ENCODE measurements around the gene TTL. TPM values are rescaled to one million over a fixed set of nuclear protein-coding genes. Genes with fewer than 3 reads are reported as not detected.
"Not testable (repeated sequence)": the region's sequence is repeated elsewhere in the genome, so short reads cannot be mapped to it uniquely, and the experiment has no call there.

The TTL gene
- total RNA-seq, 5 donors from 2014 or later (not counting 1 experiment from before 2014, with no cell fraction given) = 11.9 to 23.3 (median 20.2) TPM

DNA sequence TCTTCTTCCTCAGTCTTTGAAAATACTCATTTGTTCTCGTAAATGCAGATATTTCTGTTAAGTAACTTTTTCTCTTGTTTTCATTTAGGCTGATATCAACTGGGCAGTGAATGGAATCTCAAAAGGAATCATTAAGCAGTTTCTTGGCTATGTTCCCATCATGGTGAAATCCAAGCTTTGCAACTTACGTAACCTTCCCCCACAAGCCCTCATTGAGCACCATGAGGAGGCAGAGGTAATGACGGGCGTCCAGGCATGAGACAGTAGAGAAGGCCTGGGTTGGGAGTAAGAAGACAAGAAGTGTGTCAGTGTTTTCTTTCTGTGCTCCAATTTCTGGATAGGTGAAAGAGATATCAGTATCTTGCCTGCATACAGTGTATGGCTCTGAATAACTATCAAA, 65.4 kb downstream of the TTL start:
- ATAC-seq (replicated peaks in 1 of 4) (no peak), DNase-seq (no peak)
- Histone ChIP-seq H3K4me1 (ENCODE audit: control insufficient read depth in 1 of 2, extremely low read depth in 1 of 2, insufficient read depth in 2 of 2, low read length in 2 of 2) (peaks cover 3 to 11% of the 10 kb centered on the region in 2 experiments), H3K36me3 (ENCODE audit: control insufficient read depth in 2 of 2, extremely low read depth in 1 of 2, insufficient read depth in 1 of 2, low read length in 1 of 2) (peaks cover 4 to 59% of the 10 kb centered on the region in 2 donors), H3K27me3 (replicated peaks in 1 of 2; ENCODE audit: control insufficient read depth in 2 of 2, extremely low read depth in 1 of 2, insufficient read depth in 2 of 2, low read length in 1 of 2) (no peaks in the 10 kb centered on the region), H3K4me3 (ENCODE audit: control insufficient read depth in 1 of 2, extremely low read depth in 1 of 2, low read length in 1 of 2) (no peak overlapping the region), H3K9me3 (no peaks in the 10 kb centered on the region), H3K27ac (ENCODE audit: low read length) (no peak overlapping the region)
- Mint-ChIP-seq H3K4me3 (no peak overlapping the region), H3K27ac (no peak overlapping the region), H3K36me3 (peaks cover 51% of the 10 kb centered on the region), H3K9me3 (no peaks in the 10 kb centered on the region), H3K4me1 (peaks cover 4 to 13% (median 12%) of the 10 kb centered on the region in 3 donors), H3K27me3 (no peaks in the 10 kb centered on the region)
- no CpG with 5 or more reads among the region's 4 CpGs for WGBS (ENCODE audit: insufficient coverage)
- ChIA-PET POLR2A (interaction anchor here in 1 of 2 donors (0.5 kb wide), 1 partner anchor 75 kb away, joined by 7 read pairs; no protein-coding TSS in a partner anchor), CTCF (no interaction called here)

DNA sequence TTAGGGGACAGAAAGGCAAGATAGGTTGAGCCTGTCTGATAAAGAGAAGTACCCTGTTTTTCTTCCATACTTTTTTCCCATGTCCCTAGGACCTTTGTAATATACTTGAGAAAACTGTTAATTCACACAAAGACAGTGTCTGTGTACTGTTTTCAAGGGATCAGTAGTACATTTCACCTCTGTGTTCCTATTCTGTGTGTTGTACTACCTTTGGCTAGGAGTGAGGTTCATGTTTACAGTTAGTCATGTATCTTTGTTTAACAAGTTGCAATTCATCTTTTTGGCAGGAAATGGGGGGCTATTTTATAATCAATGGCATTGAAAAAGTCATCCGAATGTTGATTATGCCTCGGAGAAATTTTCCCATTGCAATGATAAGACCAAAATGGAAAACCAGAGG, 67.0 kb downstream of the TTL start:
- POLR2A ChIA-PET = interaction anchor here in 1 of 2 donors (0.7 kb wide), 1 partner anchor 462 kb away, joined by 3 read pairs; no protein-coding TSS in a partner anchor
- peaks cover 65% of the 10 kb centered on the region for H3K36me3 Mint-ChIP-seq
- H3K4me1 Mint-ChIP-seq = peaks cover 4 to 13% (median 12%) of the 10 kb centered on the region in 3 donors
- DNase-seq (no peak), ATAC-seq (replicated peaks in 1 of 4) (no peak)
- Histone ChIP-seq H3K27ac (ENCODE audit: low read length) (no peak overlapping the region), H3K9me3 (no peaks in the 10 kb centered on the region), H3K4me3 (ENCODE audit: control insufficient read depth in 1 of 2, extremely low read depth in 1 of 2, low read length in 1 of 2) (no peak overlapping the region), H3K27me3 (replicated peaks in 1 of 2; ENCODE audit: control insufficient read depth in 2 of 2, extremely low read depth in 1 of 2, insufficient read depth in 2 of 2, low read length in 1 of 2) (no peaks in the 10 kb centered on the region), H3K4me1 (ENCODE audit: control insufficient read depth in 1 of 2, extremely low read depth in 1 of 2, insufficient read depth in 2 of 2, low read length in 2 of 2) (peaks cover 0 to under 1% of the 10 kb centered on the region in 2 experiments), H3K36me3 (ENCODE audit: control insufficient read depth in 2 of 2, extremely low read depth in 1 of 2, insufficient read depth in 1 of 2, low read length in 1 of 2) (peaks cover 4 to 76% of the 10 kb centered on the region in 2 donors)
- no peak overlapping the region for H3K4me3 Mint-ChIP-seq
- H3K9me3 Mint-ChIP-seq = no peaks in the 10 kb centered on the region
- CTCF ChIA-PET = no interaction called here
- 86% methylated on average over 2 of the region's 2 CpGs for WGBS (ENCODE audit: insufficient coverage)
- no peaks in the 10 kb centered on the region for H3K27me3 Mint-ChIP-seq
- H3K27ac Mint-ChIP-seq = no peak overlapping the region

GRCh38 chr2:112566104-112566503, 84.1 kb downstream of the TTL start:
- Mint-ChIP-seq H3K27me3 (no peaks in the 10 kb centered on the region), H3K9me3 (peaks cover 5 to 14% (median 10%) of the 10 kb centered on the region in 3 donors), H3K4me3 (no peak overlapping the region), H3K4me1 (no peaks in the 10 kb centered on the region), H3K36me3 (peaks cover 69% of the 10 kb centered on the region), H3K27ac (no peak overlapping the region)
- Histone ChIP-seq H3K27ac (ENCODE audit: low read length) (no peak overlapping the region), H3K4me3 (ENCODE audit: control insufficient read depth in 1 of 2, extremely low read depth in 1 of 2, low read length in 1 of 2) (no peak overlapping the region), H3K9me3 (peaks cover 4% of the 10 kb centered on the region), H3K27me3 (replicated peaks in 1 of 2; ENCODE audit: control insufficient read depth in 2 of 2, extremely low read depth in 1 of 2, insufficient read depth in 2 of 2, low read length in 1 of 2) (no peaks in the 10 kb centered on the region), H3K4me1 (ENCODE audit: control insufficient read depth in 1 of 2, extremely low read depth in 1 of 2, insufficient read depth in 2 of 2, low read length in 2 of 2) (no peaks in the 10 kb centered on the region), H3K36me3 (ENCODE audit: control insufficient read depth in 2 of 2, extremely low read depth in 1 of 2, insufficient read depth in 1 of 2, low read length in 1 of 2) (peaks cover 6 to 73% of the 10 kb centered on the region in 2 donors)
- 76% methylated on average over 3 of the region's 3 CpGs for WGBS (ENCODE audit: insufficient coverage)
- ChIA-PET CTCF (interaction anchor here (0.5 to 0.6 kb wide), 3 partner anchors 10 to 1924 kb away, joined by 3 read pairs; no protein-coding TSS in a partner anchor), POLR2A (interaction anchor here in 1 of 2 donors (0.5 kb wide), 1 partner anchor 8 kb away, joined by 8 read pairs; no protein-coding TSS in a partner anchor)
- DNase-seq = no peak
- ATAC-seq (replicated peaks in 1 of 4) = no peak

GRCh38 chr2:112566508-112566907, 84.6 kb downstream of the TTL start:
- peaks cover 5 to 14% (median 10%) of the 10 kb centered on the region in 3 donors for H3K9me3 Mint-ChIP-seq
- H3K27ac Mint-ChIP-seq; H3K9me3 ChIP-seq; H3K4me3 ChIP-seq (ENCODE audit: control insufficient read depth in 1 of 2, extremely low read depth in 1 of 2, low read length in 1 of 2); H3K4me1 ChIP-seq (ENCODE audit: control insufficient read depth in 1 of 2, extremely low read depth in 1 of 2, insufficient read depth in 2 of 2, low read length in 2 of 2); H3K4me1 Mint-ChIP-seq; CTCF ChIA-PET; H3K4me3 Mint-ChIP-seq; H3K27ac ChIP-seq (ENCODE audit: low read length); DNase-seq; POLR2A ChIA-PET; H3K27me3 Mint-ChIP-seq; ATAC-seq (replicated peaks in 1 of 4); H3K27me3 ChIP-seq (replicated peaks in 1 of 2; ENCODE audit: control insufficient read depth in 2 of 2, extremely low read depth in 1 of 2, insufficient read depth in 2 of 2, low read length in 1 of 2): not testable (repeated sequence)
- H3K36me3 ChIP-seq (ENCODE audit: control insufficient read depth in 2 of 2, extremely low read depth in 1 of 2, insufficient read depth in 1 of 2, low read length in 1 of 2) = peaks cover 6 to 73% of the 10 kb centered on the region in 2 donors
- WGBS (ENCODE audit: insufficient coverage) = 100% methylated on average over 4 of the region's 5 CpGs
- H3K36me3 Mint-ChIP-seq = peaks cover 70% of the 10 kb centered on the region

DNA sequence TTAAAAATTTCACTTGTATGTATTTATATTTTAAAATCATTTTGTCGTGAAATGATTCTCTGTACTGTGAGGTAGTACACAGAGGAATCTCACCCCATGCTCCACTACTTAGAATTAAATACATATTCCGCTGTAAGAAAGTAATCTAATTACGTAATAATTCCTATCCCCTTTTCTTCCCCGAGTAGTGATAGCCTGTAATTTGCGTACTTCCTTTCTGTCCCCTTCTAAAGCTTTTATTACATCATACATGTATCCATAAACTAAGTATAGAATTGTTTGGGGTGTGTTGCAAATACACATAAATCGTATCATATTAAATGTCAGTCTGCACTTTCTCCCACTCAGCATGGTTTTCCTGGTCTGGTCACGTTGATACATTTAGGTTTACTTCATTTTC, 90.0 kb downstream of the TTL start:
- H3K27me3 ChIP-seq (replicated peaks in 1 of 2; ENCODE audit: control insufficient read depth in 2 of 2, extremely low read depth in 1 of 2, insufficient read depth in 2 of 2, low read length in 1 of 2) = no peaks in the 10 kb centered on the region
- no peak overlapping the region for H3K27ac Mint-ChIP-seq
- no peak overlapping the region for H3K4me3 Mint-ChIP-seq
- H3K9me3 Mint-ChIP-seq = peaks cover 5 to 14% (median 10%) of the 10 kb centered on the region in 3 donors
- ATAC-seq (replicated peaks in 1 of 4) = no peak
- no peak overlapping the region for H3K27ac ChIP-seq (ENCODE audit: low read length)
- CTCF ChIA-PET = no interaction called here
- POLR2A ChIA-PET = no interaction called here
- H3K27me3 Mint-ChIP-seq = no peaks in the 10 kb centered on the region
- H3K4me3 ChIP-seq (ENCODE audit: control insufficient read depth in 1 of 2, extremely low read depth in 1 of 2, low read length in 1 of 2) = no peak overlapping the region
- peaks cover 14 to 82% of the 10 kb centered on the region in 2 donors for H3K36me3 ChIP-seq (ENCODE audit: control insufficient read depth in 2 of 2, extremely low read depth in 1 of 2, insufficient read depth in 1 of 2, low read length in 1 of 2)
- no peaks in the 10 kb centered on the region for H3K4me1 Mint-ChIP-seq
- peaks cover 82% of the 10 kb centered on the region for H3K36me3 Mint-ChIP-seq
- peaks cover 4% of the 10 kb centered on the region for H3K9me3 ChIP-seq
- DNase-seq = no peak
- no peaks in the 10 kb centered on the region for H3K4me1 ChIP-seq (ENCODE audit: control insufficient read depth in 1 of 2, extremely low read depth in 1 of 2, insufficient read depth in 2 of 2, low read length in 2 of 2)
- no CpG with 5 or more reads among the region's 7 CpGs for WGBS (ENCODE audit: insufficient coverage)

- CTCF ChIA-PET = interaction anchor here (0.5 to 0.7 kb wide), 4 partner anchors 26 to 456 kb away, joined by 3 to 5 read pairs (median 3); no protein-coding TSS in a partner anchor
Measured at GRCh38 chr2:112577756-112578155, 95.8 kb downstream of the TTL start.

More at GRCh38 chr2:112577756-112578155, 95.8 kb downstream of the TTL start:
- no peak overlapping the region for H3K27ac Mint-ChIP-seq
- H3K36me3 Mint-ChIP-seq = peaks cover 29% of the 10 kb centered on the region
- Histone ChIP-seq H3K9me3 (no peaks in the 10 kb centered on the region), H3K27ac (ENCODE audit: low read length) (no peak overlapping the region), H3K4me3 (ENCODE audit: control insufficient read depth in 1 of 2, extremely low read depth in 1 of 2, low read length in 1 of 2) (no peak overlapping the region), H3K36me3 (ENCODE audit: control insufficient read depth in 2 of 2, extremely low read depth in 1 of 2, insufficient read depth in 1 of 2, low read length in 1 of 2) (peaks cover 14 to 31% of the 10 kb centered on the region in 2 donors), H3K4me1 (ENCODE audit: control insufficient read depth in 1 of 2, extremely low read depth in 1 of 2, insufficient read depth in 2 of 2, low read length in 2 of 2) (peaks cover 0 to 5% of the 10 kb centered on the region in 2 experiments), H3K27me3 (replicated peaks in 1 of 2; ENCODE audit: control insufficient read depth in 2 of 2, extremely low read depth in 1 of 2, insufficient read depth in 2 of 2, low read length in 1 of 2) (no peaks in the 10 kb centered on the region)
- DNase-seq = no peak
- no CpG with 5 or more reads among the region's 5 CpGs for WGBS (ENCODE audit: insufficient coverage)
- POLR2A ChIA-PET = no interaction called here
- no peak for ATAC-seq (replicated peaks in 1 of 4)
- H3K4me3 Mint-ChIP-seq = no peak overlapping the region
- H3K27me3 Mint-ChIP-seq = no peaks in the 10 kb centered on the region
- peaks cover 0 to 4% (median 2%) of the 10 kb centered on the region in 3 donors for H3K4me1 Mint-ChIP-seq
- no peaks in the 10 kb centered on the region for H3K9me3 Mint-ChIP-seq
